Activated CD4-positive, alpha-beta T cell treated with anti-CD3 and anti-CD28 coated beads for 36 hours (primary cell): ENCODE data around the gene TMEM219. TPM values are rescaled to one million over a fixed set of nuclear protein-coding genes. Genes with fewer than 3 reads are reported as not detected.
A peak's percentile ranks its signal among the peaks of the same experiment; 100 is the strongest.

Experiments used
- ATAC-seq: fragments of 200-7000 bp; cut with Tn5 transposase; one replicate; pipeline ENCODE4 v1.10.0; 2021; ENCODE audit warnings: mild to moderate bottlenecking, moderate library complexity
- CTCF ChIA-PET: fragments of 350-600 bp; sonication (Branson Sonifier 250); formaldehyde crosslinking; loops from one replicate; lab custom pipeline; 2021; ENCODE audit warnings: antibody characterized with exemption; lab: Charles Lee
- POLR2A ChIA-PET: fragments of 350-600 bp; sonication (Branson Sonifier 250); formaldehyde crosslinking; loops from one replicate; lab custom pipeline; 2021; ENCODE audit warnings: antibody characterized with exemption, inconsistent platforms; lab: Charles Lee
- DNase-seq: peaks from one replicate; pipeline ENCODE4 v3.0.0-alpha.2; 2020
- H3K27ac Mint-ChIP-seq: one replicate; pipeline ENCODE4 v1.8.0; 2021; ENCODE audit warnings: mixed read lengths
- H3K27me3 Mint-ChIP-seq: one replicate; pipeline ENCODE4 v1.8.0; 2021; ENCODE audit warnings: mixed read lengths
- H3K36me3 Mint-ChIP-seq: one replicate; pipeline ENCODE4 v1.8.0; 2021; ENCODE audit warnings: low read depth, mixed read lengths
- H3K4me1 Mint-ChIP-seq: one replicate; pipeline ENCODE4 v1.8.0; 2021; ENCODE audit warnings: mixed read lengths
- H3K4me3 Mint-ChIP-seq: one replicate; pipeline ENCODE4 v1.8.0; 2021; ENCODE audit warnings: mild to moderate bottlenecking, moderate library complexity, mixed read lengths
- H3K9me3 Mint-ChIP-seq: one replicate; pipeline ENCODE4 v1.8.0; 2021; ENCODE audit warnings: low read depth, mixed read lengths
- intact Hi-C, 2 experiments: fragments of 100-400 bp; cut with DNase I in 1 of 2; cut with micrococcal nuclease in 1 of 2; formaldehyde crosslinking; loops; one replicate each; pipeline versions ENCODE4 v1.14.2 to v1.15.1; 2022 to 2024; cut with DNase I, micrococcal nuclease
- total RNA-seq, 2 experiments: library from RNA; stranded (reverse); gene quantifications; one replicate each; pipeline ENCODE4 v1.2.3, GENCODE V29; 2021

The TMEM219 gene, protein sequence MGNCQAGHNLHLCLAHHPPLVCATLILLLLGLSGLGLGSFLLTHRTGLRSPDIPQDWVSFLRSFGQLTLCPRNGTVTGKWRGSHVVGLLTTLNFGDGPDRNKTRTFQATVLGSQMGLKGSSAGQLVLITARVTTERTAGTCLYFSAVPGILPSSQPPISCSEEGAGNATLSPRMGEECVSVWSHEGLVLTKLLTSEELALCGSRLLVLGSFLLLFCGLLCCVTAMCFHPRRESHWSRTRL
- total RNA-seq = 10 to 100 TPM; 34.6 to 42.5 TPM

DNA sequence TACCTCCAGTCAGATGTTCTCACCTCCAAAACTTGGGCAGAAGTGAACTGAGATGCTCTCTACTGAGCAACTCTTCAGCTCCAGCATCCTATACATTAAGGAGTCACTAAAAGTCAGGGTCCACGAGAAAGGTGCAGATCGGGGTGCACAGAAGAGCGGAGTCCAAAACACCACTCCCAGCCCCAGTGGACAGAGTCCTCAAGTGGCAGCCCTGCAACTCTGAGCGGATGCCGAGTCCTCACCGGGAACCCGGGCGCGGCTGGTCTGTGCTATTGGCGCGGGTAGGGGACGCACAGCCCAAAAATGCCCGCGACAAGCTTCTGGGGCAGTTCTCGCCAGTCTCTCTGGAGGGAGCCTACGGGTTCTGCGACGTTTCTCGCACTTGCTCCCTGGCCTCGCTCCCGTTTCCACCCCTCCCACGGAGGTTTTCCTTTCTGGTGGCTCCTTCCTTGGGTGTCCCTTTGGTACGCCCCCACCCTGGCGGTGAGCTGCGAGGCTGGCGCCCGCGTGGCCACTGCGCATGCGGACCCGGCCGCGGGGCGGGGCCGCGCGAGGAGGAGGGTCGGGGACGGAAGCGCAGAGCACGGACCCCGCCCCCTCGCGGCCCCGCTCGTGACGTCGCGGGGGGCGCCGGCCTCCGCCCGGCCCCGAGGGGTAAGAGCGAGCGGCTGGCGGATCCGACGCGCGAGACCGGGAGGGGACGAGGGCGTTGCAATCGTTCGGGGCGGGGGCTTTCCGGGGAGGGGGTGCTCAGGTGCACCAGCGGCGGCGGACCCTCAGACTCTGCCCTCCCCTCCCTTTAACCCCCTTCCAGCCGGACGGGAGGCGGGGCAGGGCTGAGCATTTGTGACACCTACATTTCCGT, at the start of gene TMEM219:
TMEM219 (plus strand) TSS at position 601 of the 865 bp plus-strand sequence. CDS start 1,065 bp downstream, outside the sequence.
- H3K4me1 Mint-ChIP-seq = peaks cover 17% of the 10 kb centered on the region
- no peaks in the 10 kb centered on the region for H3K9me3 Mint-ChIP-seq
- H3K27me3 Mint-ChIP-seq = no peaks in the 10 kb centered on the region
- H3K4me3 Mint-ChIP-seq = peak within 1 kb of the TSS; percentile 88
- intact Hi-C loops = loop anchor here (1.0 to 5.0 kb wide), 10 partner anchors 12 to 171 kb away; partner anchors contain the start of genes KCTD13 (in 2 of the 2), TAOK2 (in 2 of the 2), ASPHD1 (in 1 of the 2) and CDIPT (in 1 of the 2)
- ATAC-seq (peak; percentile 95), DNase-seq (peak; percentile 94)
- H3K36me3 Mint-ChIP-seq = peaks cover 2% of the 10 kb centered on the region
- peak within 1 kb of the TSS; percentile 87 for H3K27ac Mint-ChIP-seq
- ChIA-PET CTCF (interaction anchor here (0.5 to 1.9 kb wide), 14 partner anchors 11 to 795 kb away, joined by 3 to 15 read pairs (median 4); partner anchors contain the start of genes ALDOA, CDIPT, KCTD13 and TAOK2), POLR2A (interaction anchor here (0.7 to 2.2 kb wide), 3 partner anchors 11 to 446 kb away, joined by 3 to 14 read pairs (median 3); partner anchors contain the start of gene TAOK2)

GRCh38 chr16:29912087-29912486, 49.8 kb upstream of the TMEM219 start:
- ChIA-PET CTCF (no interaction called here), POLR2A (interaction anchor here (1.3 kb wide), 1 partner anchor 10 kb away, joined by 3 read pairs; no protein-coding TSS in a partner anchor)
- intact Hi-C loops = no loop called here

GRCh38 chr16:29913514-29913913, 48.4 kb upstream of the TMEM219 start:
- intact Hi-C loops = no loop called here
- Mint-ChIP-seq H3K36me3 (peaks cover 13% of the 10 kb centered on the region), H3K27me3 (no peaks in the 10 kb centered on the region), H3K27ac (no peak overlapping the region), H3K4me1 (no peaks in the 10 kb centered on the region), H3K4me3 (no peak overlapping the region), H3K9me3 (no peaks in the 10 kb centered on the region)
- POLR2A ChIA-PET = no interaction called here
- DNase-seq = no peak
- CTCF ChIA-PET = interaction anchor here (0.9 to 1.4 kb wide), 2 partner anchors 37 to 119 kb away, joined by 3 read pairs; no protein-coding TSS in a partner anchor
- ATAC-seq = no peak

More at GRCh38 chr16:29912087-29912486, 49.8 kb upstream of the TMEM219 start:
- Mint-ChIP-seq H3K36me3 (peaks cover 13% of the 10 kb centered on the region), H3K27ac (no peak overlapping the region), H3K27me3 (no peaks in the 10 kb centered on the region), H3K4me1 (no peaks in the 10 kb centered on the region), H3K4me3 (no peak overlapping the region), H3K9me3 (no peaks in the 10 kb centered on the region)
- DNase-seq = no peak
- no peak for ATAC-seq

DNA sequence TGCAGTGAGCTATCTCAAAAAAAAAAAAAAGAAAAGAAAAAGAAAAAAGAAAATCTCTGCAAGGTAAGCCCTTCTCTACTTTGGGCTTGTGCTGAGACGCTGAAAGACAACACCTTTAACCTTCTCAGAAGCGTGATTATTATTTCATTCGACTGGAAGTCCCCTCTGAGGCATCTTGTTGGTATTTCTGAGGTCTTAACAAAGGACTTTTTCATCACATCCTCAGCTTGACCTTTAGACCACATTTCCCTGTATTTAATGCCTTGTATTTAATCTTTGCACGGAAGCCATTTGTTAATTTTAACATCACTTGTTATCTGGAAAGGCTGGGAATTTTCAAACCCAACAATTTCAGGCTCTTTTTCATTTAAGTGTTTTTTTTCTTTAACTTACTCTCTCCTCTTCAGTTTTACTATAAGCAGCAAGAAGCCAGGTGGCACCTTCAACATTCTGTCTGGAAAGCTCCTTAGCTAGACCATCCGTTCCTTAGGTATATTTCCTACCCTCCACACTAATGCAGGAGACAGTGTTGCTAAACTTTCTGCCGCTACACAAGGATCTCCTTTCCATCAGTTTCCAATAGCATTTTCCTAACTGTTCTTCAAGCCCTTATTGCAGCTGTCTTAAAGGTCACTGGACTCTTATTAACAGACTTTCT, 46.2 kb upstream of the TMEM219 start:
- Mint-ChIP-seq H3K4me3 (no peak overlapping the region), H3K4me1 (peaks cover 2% of the 10 kb centered on the region), H3K27ac (no peak overlapping the region), H3K27me3 (no peaks in the 10 kb centered on the region), H3K36me3 (peaks cover 19% of the 10 kb centered on the region), H3K9me3 (no peaks in the 10 kb centered on the region)
- ATAC-seq = no peak
- ChIA-PET CTCF (interaction anchor here (1.1 to 1.7 kb wide), 2 partner anchors 15 to 116 kb away, joined by 3 to 5 read pairs; no protein-coding TSS in a partner anchor), POLR2A (interaction anchor here (1.4 kb wide), 1 partner anchor 11 kb away, joined by 5 read pairs; the partner anchor contains the start of gene KCTD13)
- no peak for DNase-seq
- intact Hi-C loops = no loop called here

GRCh38 chr16:29916979-29917378, 44.9 kb upstream of the TMEM219 start:
- POLR2A ChIA-PET = interaction anchor here (1.4 kb wide), 1 partner anchor 9 kb away, joined by 5 read pairs; the partner anchor contains the start of gene KCTD13
- CTCF ChIA-PET = interaction anchor here (0.6 to 1.9 kb wide), 4 partner anchors 9 to 115 kb away, joined by 3 to 7 read pairs (median 4); partner anchors contain the start of gene KCTD13
- no peak overlapping the region for H3K4me3 Mint-ChIP-seq
- DNase-seq (no peak), ATAC-seq (no peak)
- H3K36me3 Mint-ChIP-seq = peaks cover 23% of the 10 kb centered on the region
- H3K9me3 Mint-ChIP-seq = no peaks in the 10 kb centered on the region
- intact Hi-C loops = no loop called here
- H3K4me1 Mint-ChIP-seq = peaks cover 5% of the 10 kb centered on the region
- H3K27me3 Mint-ChIP-seq = no peaks in the 10 kb centered on the region
- H3K27ac Mint-ChIP-seq = no peak overlapping the region

DNA sequence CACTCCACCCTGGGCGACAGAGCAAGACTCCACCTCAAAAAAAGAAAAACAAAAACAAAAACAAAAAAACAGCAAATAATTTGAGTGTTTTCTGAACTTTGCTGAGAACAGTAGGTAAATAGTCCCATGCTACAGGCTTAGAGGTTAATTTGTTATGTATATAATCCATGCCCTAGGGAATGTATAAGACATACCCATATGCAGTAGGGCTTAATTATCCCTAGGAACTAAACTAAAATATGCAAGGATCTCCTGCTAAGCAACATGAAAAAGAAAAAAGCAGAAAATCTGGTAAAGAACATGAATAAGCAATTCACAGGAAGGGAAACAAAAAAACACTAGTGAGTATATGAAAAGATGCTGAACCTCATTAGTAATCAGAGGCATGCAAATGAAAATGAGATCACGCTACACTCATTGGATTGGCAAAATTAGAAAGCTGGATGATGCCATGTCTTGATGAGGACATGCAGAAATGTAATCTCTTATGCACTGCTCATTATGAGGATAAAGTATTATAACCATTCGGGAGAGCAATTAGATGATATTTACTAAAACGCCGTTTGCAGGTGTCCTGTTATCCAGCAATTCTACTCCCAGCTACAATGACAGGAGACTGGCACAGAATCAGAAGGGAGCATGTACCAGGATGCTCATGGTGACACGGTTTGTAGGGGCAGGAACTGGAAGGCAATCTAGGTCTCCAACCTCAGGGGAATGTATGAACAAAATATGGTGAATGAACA, 41.4 kb upstream of the TMEM219 start:
- H3K4me3 Mint-ChIP-seq = no peak overlapping the region
- H3K9me3 Mint-ChIP-seq = no peaks in the 10 kb centered on the region
- H3K4me1 Mint-ChIP-seq = peaks cover 23% of the 10 kb centered on the region
- ChIA-PET CTCF (interaction anchor here (0.5 to 1.0 kb wide), 3 partner anchors 72 to 239 kb away, joined by 4 to 5 read pairs (median 4); partner anchors contain the start of gene PAGR1), POLR2A (interaction anchor here (0.5 kb wide), 1 partner anchor 44 kb away, joined by 14 read pairs; no protein-coding TSS in a partner anchor)
- no peaks in the 10 kb centered on the region for H3K27me3 Mint-ChIP-seq
- no peak for ATAC-seq
- peaks cover 26% of the 10 kb centered on the region for H3K36me3 Mint-ChIP-seq
- H3K27ac Mint-ChIP-seq = peak overlapping the region; percentile 2
- DNase-seq = no peak
- intact Hi-C loops = no loop called here

- Mint-ChIP-seq H3K4me3 (no peak overlapping the region), H3K27ac (peak overlapping the region; percentile 2), H3K9me3 (no peaks in the 10 kb centered on the region), H3K36me3 (peaks cover 27% of the 10 kb centered on the region), H3K4me1 (peaks cover 23% of the 10 kb centered on the region), H3K27me3 (no peaks in the 10 kb centered on the region)
- intact Hi-C loops = no loop called here
- no peak for DNase-seq
- POLR2A ChIA-PET = interaction anchor here (0.5 kb wide), 1 partner anchor 43 kb away, joined by 14 read pairs; no protein-coding TSS in a partner anchor
- CTCF ChIA-PET = interaction anchor here (0.5 to 1.0 kb wide), 3 partner anchors 73 to 239 kb away, joined by 4 to 5 read pairs (median 4); partner anchors contain the start of gene PAGR1
- no peak for ATAC-seq
Observed at GRCh38 chr16:29921034-29921385, 40.9 kb upstream of the TMEM219 start.

GRCh38 chr16:29922326-29922725, 39.6 kb upstream of the TMEM219 start:
- intact Hi-C loops = no loop called here
- ATAC-seq = no peak
- ChIA-PET CTCF (interaction anchor here (0.5 to 2.1 kb wide), 4 partner anchors 15 to 166 kb away, joined by 3 to 18 read pairs (median 4); no protein-coding TSS in a partner anchor), POLR2A (interaction anchor here (0.6 kb wide), 2 partner anchors 75 to 492 kb away, joined by 4 to 9 read pairs; no protein-coding TSS in a partner anchor)
- no peak for DNase-seq
- Mint-ChIP-seq H3K27ac (no peak overlapping the region), H3K4me1 (peaks cover 33% of the 10 kb centered on the region), H3K9me3 (no peaks in the 10 kb centered on the region), H3K36me3 (peaks cover 27% of the 10 kb centered on the region), H3K4me3 (no peak overlapping the region), H3K27me3 (no peaks in the 10 kb centered on the region)

DNA sequence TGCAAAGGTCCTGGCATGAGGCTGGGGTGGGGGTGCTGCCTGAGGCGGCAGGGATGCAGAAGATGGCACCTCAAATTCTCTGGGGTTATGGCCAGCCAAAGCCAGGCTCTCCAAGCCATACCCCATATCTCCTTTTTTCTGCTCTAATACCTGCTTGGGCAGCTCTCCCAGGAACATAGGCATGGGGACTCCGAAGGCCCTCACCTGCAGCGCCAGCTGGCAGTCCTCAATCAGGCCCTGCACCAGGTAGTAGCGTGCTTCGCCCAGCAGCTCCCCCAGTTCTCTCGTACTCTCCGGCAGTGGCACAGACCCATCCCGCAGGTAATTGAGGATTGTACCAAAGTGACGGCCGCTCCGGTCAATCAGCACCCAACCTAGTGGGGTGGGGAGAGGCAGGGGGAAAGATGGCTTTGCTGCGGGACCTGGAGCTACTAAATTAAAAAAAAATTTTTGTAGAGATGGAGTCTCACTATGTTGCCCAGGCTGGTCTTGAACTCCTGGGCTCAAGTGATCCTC, 38.8 kb upstream of the TMEM219 start:
- H3K9me3 Mint-ChIP-seq = no peaks in the 10 kb centered on the region
- ATAC-seq (no peak), DNase-seq (no peak)
- peaks cover 27% of the 10 kb centered on the region for H3K36me3 Mint-ChIP-seq
- H3K27me3 Mint-ChIP-seq = no peaks in the 10 kb centered on the region
- intact Hi-C loops = no loop called here
- POLR2A ChIA-PET = interaction anchor here (0.6 kb wide), 1 partner anchor 74 kb away, joined by 4 read pairs; no protein-coding TSS in a partner anchor
- no peak overlapping the region for H3K4me3 Mint-ChIP-seq
- H3K27ac Mint-ChIP-seq = no peak overlapping the region
- peaks cover 37% of the 10 kb centered on the region for H3K4me1 Mint-ChIP-seq
- CTCF ChIA-PET = interaction anchor here (0.6 to 2.1 kb wide), 2 partner anchors 109 to 167 kb away, joined by 3 to 18 read pairs; no protein-coding TSS in a partner anchor
